Measurements from ENCODE around the gene SEPTIN5.

Gene SEPTIN5

GRCh38 chr22:19714312-19715187 lies at the start of gene SEPTIN5:
TSS of gene SEPTIN5 (plus strand) at chr22:19714503. CDS start at chr22:19714589, 86 bp downstream.
- H3K27me3 Mint-ChIP-seq (ENCODE audit: low read depth) = peaks cover 30% of the 10 kb centered on the region
- peaks cover 6% of the 10 kb centered on the region for H3K4me1 Mint-ChIP-seq (ENCODE audit: low read depth)
- no peaks in the 10 kb centered on the region for H3K36me3 Mint-ChIP-seq (ENCODE audit: low read depth)
- H3K27ac Mint-ChIP-seq = no peak within 1 kb of the TSS
- H3K4me3 Mint-ChIP-seq = peak within 1 kb of the TSS; percentile 63
- H3K9me3 Mint-ChIP-seq = no peaks in the 10 kb centered on the region

GRCh38 chr22:19664951-19665783 lies 49.1 kb upstream of the SEPTIN5 start:
- H3K27ac Mint-ChIP-seq = no peak overlapping the region
- no peaks in the 10 kb centered on the region for H3K36me3 Mint-ChIP-seq (ENCODE audit: low read depth)
- no peak overlapping the region for H3K4me3 Mint-ChIP-seq
- no peaks in the 10 kb centered on the region for H3K27me3 Mint-ChIP-seq (ENCODE audit: low read depth)
- no peaks in the 10 kb centered on the region for H3K9me3 Mint-ChIP-seq
- no peaks in the 10 kb centered on the region for H3K4me1 Mint-ChIP-seq (ENCODE audit: low read depth)

GRCh38 chr22:19665784-19666672 lies 48.3 kb upstream of the SEPTIN5 start:
- Mint-ChIP-seq H3K9me3 (no peaks in the 10 kb centered on the region), H3K27ac (no peak overlapping the region), H3K36me3 (ENCODE audit: low read depth) (no peaks in the 10 kb centered on the region), H3K27me3 (ENCODE audit: low read depth) (no peaks in the 10 kb centered on the region), H3K4me3 (no peak overlapping the region), H3K4me1 (ENCODE audit: low read depth) (no peaks in the 10 kb centered on the region)

- Mint-ChIP-seq H3K27me3 (ENCODE audit: low read depth) (no peaks in the 10 kb centered on the region), H3K9me3 (no peaks in the 10 kb centered on the region), H3K4me3 (no peak overlapping the region), H3K4me1 (ENCODE audit: low read depth) (no peaks in the 10 kb centered on the region), H3K36me3 (ENCODE audit: low read depth) (no peaks in the 10 kb centered on the region), H3K27ac (no peak overlapping the region)
Measured at GRCh38 chr22:19666673-19667593, 47.4 kb upstream of the SEPTIN5 start.

- Mint-ChIP-seq H3K27me3 (ENCODE audit: low read depth) (no peaks in the 10 kb centered on the region), H3K36me3 (ENCODE audit: low read depth) (no peaks in the 10 kb centered on the region), H3K9me3 (no peaks in the 10 kb centered on the region), H3K27ac (no peak overlapping the region), H3K4me3 (no peak overlapping the region), H3K4me1 (ENCODE audit: low read depth) (no peaks in the 10 kb centered on the region)
Measured at GRCh38 chr22:19667872-19668740, 46.2 kb upstream of the SEPTIN5 start.

- H3K27me3 Mint-ChIP-seq (ENCODE audit: low read depth) = no peaks in the 10 kb centered on the region
- H3K4me1 Mint-ChIP-seq (ENCODE audit: low read depth) = no peaks in the 10 kb centered on the region
- no peak overlapping the region for H3K27ac Mint-ChIP-seq
- H3K9me3 Mint-ChIP-seq = no peaks in the 10 kb centered on the region
- no peak overlapping the region for H3K4me3 Mint-ChIP-seq
- no peaks in the 10 kb centered on the region for H3K36me3 Mint-ChIP-seq (ENCODE audit: low read depth)
Measured at GRCh38 chr22:19668748-19669147, 45.6 kb upstream of the SEPTIN5 start.

GRCh38 chr22:19669570-19669969 lies 44.7 kb upstream of the SEPTIN5 start:
- Mint-ChIP-seq H3K4me3 (no peak overlapping the region), H3K27me3 (ENCODE audit: low read depth) (no peaks in the 10 kb centered on the region), H3K4me1 (ENCODE audit: low read depth) (no peaks in the 10 kb centered on the region), H3K36me3 (ENCODE audit: low read depth) (no peaks in the 10 kb centered on the region), H3K27ac (no peak overlapping the region), H3K9me3 (no peaks in the 10 kb centered on the region)

GRCh38 chr22:19671316-19671715 lies 43.0 kb upstream of the SEPTIN5 start:
- Mint-ChIP-seq H3K36me3 (ENCODE audit: low read depth) (no peaks in the 10 kb centered on the region), H3K4me3 (no peak overlapping the region), H3K27me3 (ENCODE audit: low read depth) (peaks cover 3% of the 10 kb centered on the region), H3K9me3 (no peaks in the 10 kb centered on the region), H3K4me1 (ENCODE audit: low read depth) (no peaks in the 10 kb centered on the region), H3K27ac (no peak overlapping the region)

- Mint-ChIP-seq H3K9me3 (no peaks in the 10 kb centered on the region), H3K27ac (no peak overlapping the region), H3K4me3 (no peak overlapping the region), H3K36me3 (ENCODE audit: low read depth) (no peaks in the 10 kb centered on the region), H3K27me3 (ENCODE audit: low read depth) (peaks cover 3% of the 10 kb centered on the region), H3K4me1 (ENCODE audit: low read depth) (no peaks in the 10 kb centered on the region)
Measured at GRCh38 chr22:19672054-19672776, 42.1 kb upstream of the SEPTIN5 start.

- Mint-ChIP-seq H3K36me3 (ENCODE audit: low read depth) (no peaks in the 10 kb centered on the region), H3K4me1 (ENCODE audit: low read depth) (no peaks in the 10 kb centered on the region), H3K27ac (no peak overlapping the region), H3K27me3 (ENCODE audit: low read depth) (peaks cover 3% of the 10 kb centered on the region), H3K9me3 (no peaks in the 10 kb centered on the region), H3K4me3 (no peak overlapping the region)
Measured at GRCh38 chr22:19673660-19674059, 40.6 kb upstream of the SEPTIN5 start.

GRCh38 chr22:19674129-19674928 lies 40.0 kb upstream of the SEPTIN5 start:
- Mint-ChIP-seq H3K4me3 (no peak overlapping the region), H3K36me3 (ENCODE audit: low read depth) (no peaks in the 10 kb centered on the region), H3K4me1 (ENCODE audit: low read depth) (no peaks in the 10 kb centered on the region), H3K9me3 (no peaks in the 10 kb centered on the region), H3K27me3 (ENCODE audit: low read depth) (peaks cover 3% of the 10 kb centered on the region), H3K27ac (no peak overlapping the region)

- Mint-ChIP-seq H3K27me3 (ENCODE audit: low read depth) (peaks cover 3% of the 10 kb centered on the region), H3K4me3 (no peak overlapping the region), H3K4me1 (ENCODE audit: low read depth) (no peaks in the 10 kb centered on the region), H3K9me3 (no peaks in the 10 kb centered on the region), H3K36me3 (ENCODE audit: low read depth) (no peaks in the 10 kb centered on the region), H3K27ac (no peak overlapping the region)
Measured at GRCh38 chr22:19674929-19675253, 39.4 kb upstream of the SEPTIN5 start.

Data from T-helper 1 cell treated with Interleukin-12 subunit alpha and Interleukin-12 subunit beta and Interleukin-4 antibody, amounts not matched to agents 30 μg/mL and 1 μg/mL, for 36 hours (primary cell).